AG04450 (cell line): ENCODE measurements around the gene SPRING1. TPM values are rescaled to one million over a fixed set of nuclear protein-coding genes. Genes with fewer than 3 reads are reported as not detected.
A peak's percentile ranks its signal among the peaks of the same experiment; 100 is the strongest.

Experiments used
- CTCF ChIA-PET: fragments of 300-600, 350-600 bp; formaldehyde crosslinking; extraction: SDS; loops from one replicate; lab custom pipeline; 2022; ENCODE audit warnings: antibody characterized with exemption, inconsistent platforms; lab: Charles Lee
- POLR2A ChIA-PET: fragments of 350-600 bp; formaldehyde crosslinking; extraction: SDS; loops from one replicate; lab custom pipeline; 2021; ENCODE audit warnings: antibody characterized with exemption, inconsistent platforms; lab: Yijun Ruan, JAX
- DNase-seq: peaks from one replicate; pipeline ENCODE4 v3.0.0-alpha.2; 2011; ENCODE audit warnings: low read depth, low spot score
- H3K27ac ChIP-seq: one replicate; pipeline ENCODE4 v1.5.1; 2012; ENCODE audit warnings: low read depth, low read length, control low read depth
- H3K27me3 ChIP-seq: one replicate; pipeline ENCODE4 v1.6.0; 2012; ENCODE audit warnings: low read length; ENCODE audit not compliant: control insufficient read depth, insufficient read depth
- H3K4me3 ChIP-seq: 2 replicates; pipeline ENCODE4 v1.5.1; 2011; ENCODE audit warnings: mild to moderate bottlenecking, low read depth, low read length, control low read depth
- H3K9me3 ChIP-seq: 2 replicates; pipeline ENCODE4 v1.5.1; 2012; ENCODE audit warnings: low read length; ENCODE audit not compliant: control insufficient read depth, insufficient read depth
- polyA plus RNA-seq: library from polyadenylated mRNA; depleted of rRNA; stranded (reverse); fragments of >200 nt; gene quantifications from 2 replicates; pipeline ENCODE4 v1.2.3, GENCODE V29; 2011
- TF ChIP-seq, protein P1 (sequence below): IDR thresholded peaks from 2 replicates; pipeline ENCODE4 v1.5.1; 2011; ENCODE audit warnings: low read depth, low read length, control low read depth, inconsistent platforms

Gene SPRING1
- polyA plus RNA-seq, 1 experiment: 15.5 TPM

DNA sequence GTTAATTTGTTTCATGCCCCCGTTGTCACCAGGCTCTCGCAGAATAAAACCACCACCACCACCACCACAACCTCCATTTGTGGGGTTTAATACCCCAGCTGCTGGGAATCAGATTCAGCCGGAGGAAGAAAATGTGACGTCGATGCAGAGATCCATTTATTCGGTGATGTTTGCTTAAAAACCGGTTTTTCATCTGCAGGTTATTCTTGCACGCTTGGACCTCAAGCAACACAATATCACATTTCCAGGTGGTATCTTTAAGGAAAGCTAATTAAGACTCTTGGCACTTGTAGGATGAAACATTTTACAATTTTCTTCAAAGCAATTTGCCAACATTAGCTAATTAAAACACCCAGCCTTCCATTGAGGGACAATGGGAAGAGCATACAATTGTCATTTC lies 39.8 kb downstream of the SPRING1 start:
- ChIA-PET CTCF (interaction anchor here (1.8 kb wide), 1 partner anchor 11 kb away, joined by 6 read pairs; no protein-coding TSS in a partner anchor), POLR2A (no interaction called here)
- no peak for DNase-seq
- H3K4me3 ChIP-seq: no peak overlapping the region
- H3K27ac ChIP-seq: no peak overlapping the region
- H3K27me3 ChIP-seq: peaks cover 34% of the 10 kb centered on the region
- TF ChIP-seq, protein P1, sequence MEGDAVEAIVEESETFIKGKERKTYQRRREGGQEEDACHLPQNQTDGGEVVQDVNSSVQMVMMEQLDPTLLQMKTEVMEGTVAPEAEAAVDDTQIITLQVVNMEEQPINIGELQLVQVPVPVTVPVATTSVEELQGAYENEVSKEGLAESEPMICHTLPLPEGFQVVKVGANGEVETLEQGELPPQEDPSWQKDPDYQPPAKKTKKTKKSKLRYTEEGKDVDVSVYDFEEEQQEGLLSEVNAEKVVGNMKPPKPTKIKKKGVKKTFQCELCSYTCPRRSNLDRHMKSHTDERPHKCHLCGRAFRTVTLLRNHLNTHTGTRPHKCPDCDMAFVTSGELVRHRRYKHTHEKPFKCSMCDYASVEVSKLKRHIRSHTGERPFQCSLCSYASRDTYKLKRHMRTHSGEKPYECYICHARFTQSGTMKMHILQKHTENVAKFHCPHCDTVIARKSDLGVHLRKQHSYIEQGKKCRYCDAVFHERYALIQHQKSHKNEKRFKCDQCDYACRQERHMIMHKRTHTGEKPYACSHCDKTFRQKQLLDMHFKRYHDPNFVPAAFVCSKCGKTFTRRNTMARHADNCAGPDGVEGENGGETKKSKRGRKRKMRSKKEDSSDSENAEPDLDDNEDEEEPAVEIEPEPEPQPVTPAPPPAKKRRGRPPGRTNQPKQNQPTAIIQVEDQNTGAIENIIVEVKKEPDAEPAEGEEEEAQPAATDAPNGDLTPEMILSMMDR: no peak
- no peaks in the 10 kb centered on the region for H3K9me3 ChIP-seq

GRCh38 chr12:116697716-116698115 lies 40.2 kb downstream of the SPRING1 start:
- H3K9me3 ChIP-seq: no peaks in the 10 kb centered on the region
- ChIA-PET CTCF (interaction anchor here (1.8 kb wide), 1 partner anchor 11 kb away, joined by 6 read pairs; no protein-coding TSS in a partner anchor), POLR2A (no interaction called here)
- no peak overlapping the region for H3K4me3 ChIP-seq
- TF ChIP-seq, protein P1: no peak
- H3K27ac ChIP-seq: no peak overlapping the region
- no peak for DNase-seq
- H3K27me3 ChIP-seq: peaks cover 38% of the 10 kb centered on the region

DNA sequence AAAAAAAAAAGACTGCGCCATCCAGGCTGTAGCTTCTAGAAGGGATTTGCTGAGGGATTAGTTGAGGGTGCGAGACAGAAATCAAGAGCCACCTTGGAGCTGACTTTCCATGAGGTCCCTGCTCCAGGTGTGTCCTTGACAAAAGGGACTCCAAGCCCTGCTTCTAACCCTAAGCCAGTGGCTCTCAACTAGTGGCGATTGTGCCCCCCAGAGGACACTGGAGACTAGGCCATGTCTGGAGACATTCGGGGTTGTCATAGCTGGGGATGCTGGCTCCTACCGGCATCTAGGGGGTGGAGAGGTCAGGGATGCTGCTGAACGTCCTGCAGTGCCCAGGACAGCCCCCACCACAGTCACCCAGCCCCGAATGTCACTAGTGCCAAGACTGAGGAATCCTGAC lies 40.6 kb downstream of the SPRING1 start:
- DNase-seq: no peak
- no peaks in the 10 kb centered on the region for H3K9me3 ChIP-seq
- H3K27me3 ChIP-seq: peaks cover 39% of the 10 kb centered on the region
- POLR2A ChIA-PET: no interaction called here
- CTCF ChIA-PET: interaction anchor here (1.8 kb wide), 1 partner anchor 12 kb away, joined by 6 read pairs; no protein-coding TSS in a partner anchor
- TF ChIP-seq, protein P1: 0 out of 2 replicates have a peak, but pooled peaks have one; percentile 19
- no peak overlapping the region for H3K27ac ChIP-seq
- no peak overlapping the region for H3K4me3 ChIP-seq

DNA sequence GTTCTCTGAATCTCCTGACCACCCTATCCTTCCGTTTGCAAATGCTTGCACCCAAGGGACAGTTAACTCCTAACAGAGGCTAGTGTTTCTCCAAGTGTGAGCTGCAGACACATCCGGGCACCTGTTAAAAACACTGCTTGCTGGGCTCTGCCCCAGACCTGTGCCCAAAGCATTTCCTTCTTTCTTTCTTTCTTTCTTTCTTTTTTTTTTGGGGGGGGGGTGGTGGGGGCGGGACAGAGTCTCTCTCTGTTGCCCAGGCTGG lies 42.5 kb downstream of the SPRING1 start:
- Histone ChIP-seq H3K27ac (no peak overlapping the region), H3K4me3 (no peak overlapping the region), H3K27me3 (peaks cover 50% of the 10 kb centered on the region), H3K9me3 (no peaks in the 10 kb centered on the region)
- DNase-seq: no peak
- CTCF ChIA-PET: no interaction called here
- TF ChIP-seq, protein P1: no peak
- POLR2A ChIA-PET: interaction anchor here (0.6 kb wide), 1 partner anchor 338 kb away, joined by 5 read pairs; no protein-coding TSS in a partner anchor

- POLR2A ChIA-PET: no interaction called here
- Histone ChIP-seq H3K27me3 (peaks cover 54% of the 10 kb centered on the region), H3K4me3 (no peak overlapping the region), H3K9me3 (no peaks in the 10 kb centered on the region), H3K27ac (no peak overlapping the region)
- no peak for DNase-seq
- CTCF ChIA-PET: interaction anchor here (1.2 kb wide), 1 partner anchor 9 kb away, joined by 6 read pairs; no protein-coding TSS in a partner anchor
- TF ChIP-seq, protein P1: no peak
Observed at GRCh38 chr12:116694653-116695463, 43.0 kb downstream of the SPRING1 start.
